Spinal cord (tissue), 10 donors: ENCODE measurements around the gene COL17A1. TPM values are rescaled to one million over a fixed set of nuclear protein-coding genes. Genes with fewer than 3 reads are reported as not detected.

Experiments
- DNase-seq, 6 donors: peaks; one replicate each; pipeline versions ENCODE4 v3.0.0 to v3.0.0-alpha.2; 2013 to 2015; ENCODE audit warnings: low spot score in 6 of 6, low read depth in 4 of 6
- H3K27ac ChIP-seq: one replicate; pipeline ENCODE4 v1.5.1; 2013; ENCODE audit warnings: low read depth, low read length, control low read depth
- H3K27me3 ChIP-seq: one replicate; pipeline ENCODE4 v1.6.1; 2013; ENCODE audit warnings: low read length; ENCODE audit not compliant: control insufficient read depth, insufficient read depth
- H3K36me3 ChIP-seq: one replicate; pipeline ENCODE4 v1.6.1; 2013; ENCODE audit warnings: low read length; ENCODE audit not compliant: control insufficient read depth, insufficient read depth
- H3K4me1 ChIP-seq: one replicate; pipeline ENCODE4 v1.6.1; 2013; ENCODE audit warnings: low read length; ENCODE audit not compliant: control insufficient read depth, insufficient read depth
- H3K4me3 ChIP-seq: one replicate; pipeline ENCODE4 v1.5.1; 2013; ENCODE audit warnings: low read depth, low read length, control low read depth
- H3K9me3 ChIP-seq: one replicate; pipeline ENCODE4 v1.6.1; 2013; ENCODE audit warnings: low read length; ENCODE audit not compliant: control insufficient read depth, insufficient read depth
- WGBS: methylation state at CpG from one replicate; pipeline ENCODE4 v1.1.5; 2013; ENCODE audit warnings: missing lambda C conversion rate; ENCODE audit not compliant: insufficient coverage; 5-methylcytosine and 5-hydroxymethylcytosine counted together
- polyA plus RNA-seq, 2 donors: library from polyadenylated mRNA; unstranded; fragments of 120-200 nt; gene quantifications; one replicate each; pipeline ENCODE4 v1.2.1, GENCODE V29; 2013; ENCODE audit not compliant: insufficient read length in 2 of 2
- total RNA-seq, 2 donors: library from RNA; depleted of rRNA in 1 of 2; stranded (reverse); fragments of 120-200 nt in 1 of 2; fragments of >200 nt in 1 of 2; gene quantifications; one replicate each; pipeline versions ENCODE4 v1.2.3 to v1.2.4, GENCODE V29; 2013 to 2014
- donor health status: healthy.

Gene COL17A1
- total and polyA plus RNA-seq, 4 donors = 0.35 to 1.7 (median 0.54) TPM

- Histone ChIP-seq H3K36me3 (no peaks in the 10 kb centered on the region), H3K27me3 (no peaks in the 10 kb centered on the region), H3K4me1 (peaks cover 3% of the 10 kb centered on the region), H3K27ac (no peak overlapping the region), H3K4me3 (no peak overlapping the region), H3K9me3 (no peaks in the 10 kb centered on the region)
- no peak for DNase-seq
- WGBS = 50% methylated on average over 1 of the region's 4 CpGs
Measured at GRCh38 chr10:104059364-104059763, 26.3 kb downstream of the COL17A1 start.

- Histone ChIP-seq H3K4me3 (no peak overlapping the region), H3K9me3 (no peaks in the 10 kb centered on the region), H3K27ac (no peak overlapping the region), H3K36me3 (no peaks in the 10 kb centered on the region), H3K27me3 (no peaks in the 10 kb centered on the region), H3K4me1 (peaks cover 3% of the 10 kb centered on the region)
- no peak for DNase-seq
- WGBS = 78% methylated on average over 2 of the region's 6 CpGs
Measured at GRCh38 chr10:104057717-104058116, 28.0 kb downstream of the COL17A1 start.

GRCh38 chr10:104056619-104057273 is 28.9 kb downstream of the COL17A1 start:
- WGBS = 83% methylated on average over 8 of the region's 14 CpGs

GRCh38 chr10:104054430-104054829 is 31.2 kb downstream of the COL17A1 start:
- no peaks in the 10 kb centered on the region for H3K9me3 ChIP-seq
- H3K4me1 ChIP-seq = peaks cover 3% of the 10 kb centered on the region
- no peak overlapping the region for H3K4me3 ChIP-seq
- 76% methylated on average over 7 of the region's 8 CpGs for WGBS
- no peak for DNase-seq
- H3K27me3 ChIP-seq = no peaks in the 10 kb centered on the region
- no peak overlapping the region for H3K27ac ChIP-seq
- H3K36me3 ChIP-seq = no peaks in the 10 kb centered on the region

More at GRCh38 chr10:104056619-104057273, 28.9 kb downstream of the COL17A1 start:
- Histone ChIP-seq H3K9me3 (no peaks in the 10 kb centered on the region), H3K4me1 (peaks cover 3% of the 10 kb centered on the region), H3K4me3 (no peak overlapping the region), H3K27ac (no peak overlapping the region), H3K36me3 (no peaks in the 10 kb centered on the region), H3K27me3 (no peaks in the 10 kb centered on the region)
- DNase-seq = no peak

DNA sequence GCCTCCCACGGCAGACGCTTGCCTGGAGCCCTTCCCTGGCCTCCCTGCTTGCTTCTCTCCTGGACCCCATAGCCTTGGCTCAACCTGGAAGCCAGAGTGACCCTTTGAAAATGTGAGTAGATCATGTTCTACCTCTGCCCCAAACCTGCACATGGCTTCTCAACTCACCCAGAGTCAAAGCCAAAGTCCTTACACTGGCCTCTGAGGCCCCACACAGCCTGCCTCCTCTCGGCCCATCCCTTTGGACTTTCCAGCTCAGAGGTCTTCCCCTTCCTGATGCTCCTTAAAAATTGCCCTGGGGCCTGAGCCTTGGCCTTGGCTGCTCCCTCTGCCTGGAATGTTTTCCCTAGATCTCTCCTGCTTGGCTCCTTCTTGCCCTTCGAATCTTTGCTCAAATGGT is 32.5 kb downstream of the COL17A1 start:
- no peak overlapping the region for H3K27ac ChIP-seq
- H3K36me3 ChIP-seq = no peaks in the 10 kb centered on the region
- H3K4me1 ChIP-seq = peaks cover 9% of the 10 kb centered on the region
- 90% methylated on average over 2 of the region's 4 CpGs for whole genome bisulfite sequencing
- no peaks in the 10 kb centered on the region for H3K9me3 ChIP-seq
- H3K4me3 ChIP-seq = no peak overlapping the region
- H3K27me3 ChIP-seq = no peaks in the 10 kb centered on the region
- DNase-seq = no peak

DNA sequence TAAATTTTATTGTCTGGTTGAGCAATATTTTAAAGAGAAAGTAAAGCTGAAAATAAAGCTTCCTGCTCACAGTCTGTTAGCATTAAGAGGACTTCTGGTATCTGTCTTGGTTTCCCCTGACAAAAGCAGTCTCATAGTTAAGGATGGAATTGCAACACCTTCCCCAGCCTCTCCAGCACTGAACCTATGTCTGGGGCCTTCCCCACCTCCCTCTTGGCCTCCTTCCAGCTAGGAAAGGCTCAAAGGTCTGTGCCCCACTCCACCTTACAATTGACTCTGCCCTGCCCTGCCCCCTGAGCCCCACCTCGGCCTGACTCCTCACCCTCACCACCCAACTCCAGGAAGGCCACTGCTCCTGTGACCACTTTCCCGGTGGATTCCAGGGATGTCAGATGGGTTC is 33.2 kb downstream of the COL17A1 start:
- H3K27me3 ChIP-seq = no peaks in the 10 kb centered on the region
- H3K4me1 ChIP-seq = peaks cover 9% of the 10 kb centered on the region
- H3K27ac ChIP-seq = no peak overlapping the region
- no peaks in the 10 kb centered on the region for H3K36me3 ChIP-seq
- no peak for DNase-seq
- no peak overlapping the region for H3K4me3 ChIP-seq
- 83% methylated on average over 2 of the region's 2 CpGs for WGBS
- no peaks in the 10 kb centered on the region for H3K9me3 ChIP-seq

GRCh38 chr10:104049504-104050250 is 36.0 kb downstream of the COL17A1 start:
- no peaks in the 10 kb centered on the region for H3K36me3 ChIP-seq
- peaks cover 6% of the 10 kb centered on the region for H3K4me1 ChIP-seq
- H3K9me3 ChIP-seq = no peaks in the 10 kb centered on the region
- H3K27me3 ChIP-seq = no peaks in the 10 kb centered on the region
- H3K4me3 ChIP-seq = no peak overlapping the region
- peak overlapping the region; percentile 11 for H3K27ac ChIP-seq
- 56% methylated on average over 5 of the region's 8 CpGs for WGBS
- DNase-seq = peak in 2 of 6 donors; percentile 22 to 29

GRCh38 chr10:104046651-104047050 is 39.0 kb downstream of the COL17A1 start:
- WGBS = 97% methylated on average over 5 of the region's 6 CpGs
- no peaks in the 10 kb centered on the region for H3K36me3 ChIP-seq
- H3K4me3 ChIP-seq = no peak overlapping the region
- no peaks in the 10 kb centered on the region for H3K27me3 ChIP-seq
- DNase-seq = no peak
- peaks cover 6% of the 10 kb centered on the region for H3K4me1 ChIP-seq
- no peak overlapping the region for H3K27ac ChIP-seq
- no peaks in the 10 kb centered on the region for H3K9me3 ChIP-seq

- Histone ChIP-seq H3K36me3 (no peaks in the 10 kb centered on the region), H3K9me3 (no peaks in the 10 kb centered on the region), H3K4me1 (peaks cover 6% of the 10 kb centered on the region), H3K27ac (no peak overlapping the region), H3K4me3 (no peak overlapping the region), H3K27me3 (no peaks in the 10 kb centered on the region)
- peak in 4 of 6 donors; percentile 19 to 70 (median 47) for DNase-seq
- 59% methylated on average over 5 of the region's 9 CpGs for WGBS
Measured at GRCh38 chr10:104045151-104046089, 40.3 kb downstream of the COL17A1 start.
